ENCODE data around the gene SLC39A10. TPM values are rescaled to one million over a fixed set of nuclear protein-coding genes. Genes with fewer than 3 reads are reported as not detected.

Gene SLC39A10
- total RNA-seq, 4 donors from 2014 or later = 8.0 to 13.6 (median 10.5) TPM

DNA sequence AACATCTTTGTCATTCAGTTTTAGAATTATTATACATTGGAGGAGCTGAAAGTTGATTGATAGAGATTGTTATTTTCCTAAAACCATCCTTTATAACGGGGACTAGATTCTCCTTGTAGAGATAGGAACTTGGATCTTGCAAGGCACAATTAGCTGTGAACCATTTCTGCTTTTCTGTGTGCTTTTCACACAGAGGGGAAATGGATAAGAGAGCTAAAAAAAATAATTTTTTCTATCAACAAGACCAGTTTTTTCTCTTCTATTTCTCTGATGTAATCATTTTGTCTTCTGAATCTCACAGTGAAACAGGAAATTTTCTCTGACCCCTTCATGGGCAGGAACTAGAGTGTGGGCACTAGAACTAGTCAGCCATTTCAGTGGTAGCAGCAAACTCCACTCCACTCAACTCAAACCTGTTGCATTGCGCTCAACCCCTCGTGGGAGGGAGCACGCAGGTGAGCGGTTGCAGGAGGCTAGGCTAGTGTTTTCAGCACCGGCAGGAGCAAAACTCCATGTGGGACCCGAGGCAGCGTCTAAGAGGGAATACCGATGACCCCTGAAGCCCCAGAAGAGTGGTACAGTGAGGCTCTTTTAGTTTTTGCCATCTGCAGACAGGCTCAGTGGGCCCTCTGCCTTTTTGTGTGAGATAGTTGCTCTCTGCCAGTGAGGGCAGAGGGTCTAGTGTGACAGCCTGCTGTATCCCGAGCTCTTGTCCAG is 24.0 kb upstream of the SLC39A10 start:
- TF ChIP-seq CTCF (IDR thresholded peaks at IDR 0.05) (no peak), POLR2A (IDR thresholded peaks at IDR 0.05) (no peak)
- intact Hi-C loops (cut with DNase I; ENCODE audit: low total_unique reads) = no loop called here
- no peak overlapping the region for H3K4me3 ChIP-seq (ENCODE audit: low read depth, poor library complexity, severe bottlenecking)
- 94 to 95% methylated on average over 10 of the region's 10 CpGs for WGBS, 2 donors
- DNase-seq (ENCODE audit: low spot score in 2 of 2) = peak in 1 of 2 donors; percentile 67

DNA sequence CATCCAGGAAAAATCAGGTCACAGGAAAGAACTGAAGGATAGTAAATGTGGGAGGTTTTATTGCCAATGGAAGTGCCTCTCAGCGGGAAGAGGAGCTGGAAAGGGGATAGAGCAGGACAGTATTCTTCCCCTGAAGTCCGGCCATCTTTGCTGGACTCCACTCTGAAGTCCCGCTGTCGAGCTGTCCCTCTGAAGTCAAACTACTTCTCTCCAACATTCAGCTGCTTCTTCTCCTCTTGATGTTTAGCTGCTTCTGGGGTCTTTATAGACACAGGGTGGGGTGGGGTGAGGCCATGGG is 23.5 kb upstream of the SLC39A10 start:
- intact Hi-C loops (cut with DNase I; ENCODE audit: low total_unique reads) = no loop called here
- DNase-seq (ENCODE audit: low spot score in 2 of 2) = peak in 1 of 2 donors; percentile 31
- 89 to 93% methylated on average over 4 of the region's 4 CpGs for WGBS, 2 donors
- TF ChIP-seq CTCF (IDR thresholded peaks at IDR 0.05) (no peak), POLR2A (IDR thresholded peaks at IDR 0.05) (no peak)
- H3K4me3 ChIP-seq (ENCODE audit: low read depth, poor library complexity, severe bottlenecking) = no peak overlapping the region

- intact Hi-C loops (cut with DNase I; ENCODE audit: low total_unique reads) = no loop called here
- WGBS, 2 donors = 70 to 79% methylated on average over 3 of the region's 3 CpGs
- DNase-seq (ENCODE audit: low spot score in 2 of 2) = no peak
- no peak for TF ChIP-seq POLR2A (IDR thresholded peaks at IDR 0.05)
- no peak for TF ChIP-seq CTCF (IDR thresholded peaks at IDR 0.05)
- H3K4me3 ChIP-seq (ENCODE audit: low read depth, poor library complexity, severe bottlenecking) = no peak overlapping the region
Observed at GRCh38 chr2:195633974-195634373, 23.1 kb upstream of the SLC39A10 start.

DNA sequence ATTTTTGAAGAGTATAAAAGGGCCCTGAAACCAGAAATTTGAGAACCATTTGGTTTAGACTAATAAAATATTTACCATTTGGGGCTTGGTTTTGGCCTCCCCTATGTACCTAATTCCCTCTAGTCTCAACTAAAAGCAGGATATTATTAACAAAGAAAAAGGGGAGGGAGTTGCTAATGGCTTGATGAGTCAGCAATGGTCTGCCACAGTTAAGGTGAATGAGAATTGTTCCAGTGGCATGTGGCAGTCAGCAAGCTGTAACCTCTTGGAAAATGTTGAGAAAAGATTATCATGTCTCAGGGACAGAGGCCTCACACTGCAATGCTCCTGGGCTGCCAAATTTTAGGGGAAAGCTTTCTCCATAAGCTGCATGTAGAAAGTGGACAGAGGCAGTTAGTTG is 20.1 kb upstream of the SLC39A10 start:
- intact Hi-C loops (cut with DNase I; ENCODE audit: low total_unique reads) = no loop called here
- H3K4me3 ChIP-seq (ENCODE audit: low read depth, poor library complexity, severe bottlenecking) = no peak overlapping the region
- TF ChIP-seq POLR2A (IDR thresholded peaks at IDR 0.05) (no peak), CTCF (IDR thresholded peaks at IDR 0.05) (no peak)
- DNase-seq (ENCODE audit: low spot score in 2 of 2) = no peak

DNA sequence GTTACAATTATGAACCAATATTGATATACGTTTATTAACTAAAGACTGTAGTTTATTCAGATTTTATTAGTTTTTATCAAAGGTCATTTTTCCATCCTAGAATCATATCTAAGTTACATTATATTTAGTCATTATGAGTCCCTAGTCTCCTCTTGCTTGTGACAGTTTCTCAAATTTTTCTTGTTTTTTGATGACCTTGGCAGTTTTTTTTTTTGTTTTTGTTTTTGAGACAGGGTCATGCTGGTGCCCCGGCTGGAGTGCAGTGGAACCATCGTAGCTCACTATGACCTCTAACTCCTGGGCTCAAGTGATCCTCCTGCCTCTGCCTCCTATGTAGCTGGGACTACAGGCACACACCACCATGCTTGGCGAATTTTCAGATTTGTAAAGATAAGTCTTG is 18.3 kb upstream of the SLC39A10 start:
- TF ChIP-seq CTCF (IDR thresholded peaks at IDR 0.05) (no peak), POLR2A (IDR thresholded peaks at IDR 0.05) (no peak)
- DNase-seq (ENCODE audit: low spot score in 2 of 2) = no peak
- H3K4me3 ChIP-seq (ENCODE audit: low read depth, poor library complexity, severe bottlenecking) = no peak overlapping the region
- intact Hi-C loops (cut with DNase I; ENCODE audit: low total_unique reads) = no loop called here
- WGBS, 2 donors = 90 to 95% methylated on average over 4 of the region's 4 CpGs

DNA sequence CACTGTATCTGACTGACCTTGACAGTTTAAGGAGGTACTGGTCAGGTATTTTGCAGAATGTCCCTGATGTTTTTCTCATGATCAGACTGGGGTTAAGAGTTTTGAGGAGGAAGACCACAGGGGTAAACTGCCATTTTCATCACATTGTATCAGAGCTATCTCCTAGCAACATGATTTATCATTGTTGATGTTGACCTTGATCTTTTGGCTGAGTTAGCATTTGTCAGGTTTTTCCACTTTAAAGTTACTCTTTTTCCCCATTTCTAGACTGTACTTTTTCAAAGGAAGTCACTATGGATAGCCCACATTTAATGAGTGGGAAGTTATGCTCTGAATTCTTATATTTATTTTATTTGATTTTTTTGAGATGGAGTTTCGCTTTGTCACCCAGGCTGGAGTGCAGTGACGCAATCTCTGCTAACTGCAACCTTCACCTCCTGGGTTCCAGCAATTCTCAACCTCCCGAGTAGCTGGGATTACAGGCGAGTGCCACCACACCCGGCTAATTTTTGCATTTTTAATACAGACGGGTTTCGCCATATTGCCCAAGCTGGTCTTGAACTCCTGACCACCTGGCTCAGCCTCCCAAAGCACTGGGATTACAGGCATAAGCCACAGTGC is 17.7 kb upstream of the SLC39A10 start:
- TF ChIP-seq CTCF (IDR thresholded peaks at IDR 0.05) (no peak), POLR2A (IDR thresholded peaks at IDR 0.05) (no peak)
- DNase-seq (ENCODE audit: low spot score in 2 of 2) = no peak
- intact Hi-C loops (cut with DNase I; ENCODE audit: low total_unique reads) = no loop called here
- 89 to 94% methylated on average over 7 of the region's 7 CpGs for WGBS, 2 donors
- H3K4me3 ChIP-seq (ENCODE audit: low read depth, poor library complexity, severe bottlenecking) = no peak overlapping the region
